ENCODE data around the gene COL11A2. TPM values are rescaled to one million over a fixed set of nuclear protein-coding genes. Genes with fewer than 3 reads are reported as not detected.

Gene COL11A2
- total RNA-seq (2022; extraction: Qiagen RNA extraction), result 0.51 to 0.91 TPM (median 0.81 TPM) in 5 replicates

GRCh38 chr6:33192105-33192646 is at the start of gene COL11A2:
Gene COL11A2 (minus strand): TSS chr6:33192467. CDS start chr6:33192240, 227 bp downstream.

GRCh38 chr6:33208091-33208967 is 16.1 kb upstream of the COL11A2 start, which contains the start of gene RING1:
Gene RING1 (plus strand): TSS chr6:33208500. CDS start chr6:33208823, 323 bp downstream.

GRCh38 chr6:33204415-33205190 is 12.3 kb upstream of the COL11A2 start, which contains the start of gene HSD17B8:
Gene HSD17B8 (plus strand): TSS chr6:33204655. CDS start chr6:33204669, 14 bp downstream.

GRCh38 chr6:33200219-33201146 is 8.2 kb upstream of the COL11A2 start, which contains the start of the genes RXRB and SLC39A7:
Gene RXRB (minus strand): TSS chr6:33200665. CDS start chr6:33200476, 189 bp downstream.
Gene SLC39A7 (plus strand): TSS chr6:33200867. CDS start chr6:33201246, 379 bp downstream.

Other genes with a start within 250 kb of the COL11A2 start
- gene HLA-DMA, start 239.4 kb downstream of the COL11A2 start, total RNA-seq (2022; extraction: Qiagen RNA extraction), result 2.5 to 3.9 TPM (median 3.3 TPM) in 5 replicates
- 105 to 148 TPM (median 138 TPM) in 5 replicates for gene BRD2, start 223.9 kb downstream of the COL11A2 start, total RNA-seq (2022; extraction: Qiagen RNA extraction)
- gene HLA-DOA, start 182.9 kb downstream of the COL11A2 start, total RNA-seq (2022; extraction: Qiagen RNA extraction), result 0.09 TPM in 1 of 5 replicates, not detected in the others
- gene HLA-DPA1, start 118.8 kb downstream of the COL11A2 start, total RNA-seq (2022; extraction: Qiagen RNA extraction), result 0.09 to 0.11 TPM in 2 of 5 replicates, not detected in the others
- gene HLA-DPB1, start 116.5 kb downstream of the COL11A2 start, total RNA-seq (2022; extraction: Qiagen RNA extraction), result not detected in 5 replicates
- 16.1 to 20.8 TPM (median 19.2 TPM) in 5 replicates for gene RXRB, start 8.2 kb upstream of the COL11A2 start, total RNA-seq (2022; extraction: Qiagen RNA extraction)
- 103 to 110 TPM (median 108 TPM) in 5 replicates for gene SLC39A7, start 8.4 kb upstream of the COL11A2 start, total RNA-seq (2022; extraction: Qiagen RNA extraction)
- gene HSD17B8, start 12.2 kb upstream of the COL11A2 start, total RNA-seq (2022; extraction: Qiagen RNA extraction), result 12.2 to 14.2 TPM (median 13.3 TPM) in 5 replicates
- 21.2 to 24.5 TPM (median 23.0 TPM) in 5 replicates for gene RING1, start 16.0 kb upstream of the COL11A2 start, total RNA-seq (2022; extraction: Qiagen RNA extraction)
- gene VPS52, start 79.4 kb upstream of the COL11A2 start, total RNA-seq (2022; extraction: Qiagen RNA extraction), result 14.2 to 19.1 TPM (median 17.5 TPM) in 5 replicates
- gene RPS18, start 79.6 kb upstream of the COL11A2 start, total RNA-seq (2022; extraction: Qiagen RNA extraction), result 2,103 to 2,754 TPM (median 2,159 TPM) in 5 replicates
- 0.44 to 0.85 TPM (median 0.71 TPM) in 5 replicates for gene B3GALT4, start 84.7 kb upstream of the COL11A2 start, total RNA-seq (2022; extraction: Qiagen RNA extraction)
- gene WDR46, start 96.8 kb upstream of the COL11A2 start, total RNA-seq (2022; extraction: Qiagen RNA extraction), result 47.9 to 56.2 TPM (median 52.0 TPM) in 5 replicates
- 100 to 141 TPM (median 110 TPM) in 5 replicates for gene PFDN6, start 97.1 kb upstream of the COL11A2 start, total RNA-seq (2022; extraction: Qiagen RNA extraction)
- gene RGL2, start 106.5 kb upstream of the COL11A2 start, total RNA-seq (2022; extraction: Qiagen RNA extraction), result 8.6 to 14.7 TPM (median 12.5 TPM) in 5 replicates
- gene TAPBP, start 121.6 kb upstream of the COL11A2 start, total RNA-seq (2022; extraction: Qiagen RNA extraction), result 33.4 to 52.9 TPM (median 47.7 TPM) in 5 replicates
- gene ZBTB22, start 125.3 kb upstream of the COL11A2 start, total RNA-seq (2022; extraction: Qiagen RNA extraction), result 2.3 to 3.4 TPM (median 2.9 TPM) in 5 replicates
- 34.5 to 37.5 TPM (median 36.6 TPM) in 5 replicates for gene DAXX, start 130.5 kb upstream of the COL11A2 start, total RNA-seq (2022; extraction: Qiagen RNA extraction)
- gene KIFC1, start 199.4 kb upstream of the COL11A2 start, total RNA-seq (2022; extraction: Qiagen RNA extraction), result 35.6 to 45.1 TPM (median 44.0 TPM) in 5 replicates
- 10.9 to 17.3 TPM (median 15.4 TPM) in 5 replicates for gene PHF1, start 218.5 kb upstream of the COL11A2 start, total RNA-seq (2022; extraction: Qiagen RNA extraction)
- 167 to 223 TPM (median 192 TPM) in 5 replicates for gene CUTA, start 225.6 kb upstream of the COL11A2 start, total RNA-seq (2022; extraction: Qiagen RNA extraction)
- 2.4 to 9.2 TPM (median 4.1 TPM) in 5 replicates for gene SYNGAP1, start 227.6 kb upstream of the COL11A2 start, total RNA-seq (2022; extraction: Qiagen RNA extraction)

All from A549 treated with dexamethasone at 1 μM for 4 hours (cell line).